ENCODE data around the gene TMPRSS11F.

- no peak for TF ChIP-seq CTCF (IDR thresholded peaks at IDR 0.05)
- no peak for TF ChIP-seq POLR2AphosphoS5 (IDR thresholded peaks at IDR 0.05)
- no peak for TF ChIP-seq EP300 (IDR thresholded peaks at IDR 0.05)
These were observed 34.1 kb upstream of the TMPRSS11F start for GRCh38 chr4:68163754-68164153.

Measured in gastroesophageal sphincter (tissue), 3 donors.